BE2C (cell line): ENCODE data around the gene CRYM.
"Not testable (repeated sequence)": the region's sequence is repeated elsewhere in the genome, so short reads cannot be mapped to it uniquely, and the experiment has no call there.

Experiments used
- DNase-seq: peaks from one replicate; pipeline ENCODE4 v3.0.0-alpha.2; 2020
- H3K27me3 ChIP-seq: fragments of 250-450 bp; sonication (Bioruptor Pico); 2 replicates; pipeline ENCODE4 v1.5.1; 2020; ENCODE audit warnings: mild to moderate bottlenecking
- H3K36me3 ChIP-seq: fragments of 250-450 bp; sonication (Bioruptor Pico); 2 replicates; pipeline ENCODE4 v1.5.1; 2020; ENCODE audit warnings: mild to moderate bottlenecking
- H3K4me1 ChIP-seq: fragments of 250-450 bp; sonication (Bioruptor Pico); 2 replicates; pipeline ENCODE4 v1.5.1; 2020
- H3K4me3 ChIP-seq: 2 replicates; pipeline ENCODE4 v1.5.1; 2011; ENCODE audit warnings: low read depth, low read length
- H3K9me3 ChIP-seq: fragments of 250-450 bp; sonication (Bioruptor Pico); 2 replicates; pipeline ENCODE4 v1.5.1; 2020
- CTCF ChIP-seq: IDR thresholded peaks from 2 replicates; pipeline ENCODE4 v1.5.1; 2012; ENCODE audit warnings: mild to moderate bottlenecking, low read depth, low read length

CRYM gene

GRCh38 chr16:21301168-21301894 is 23.2 kb upstream of the CRYM start:
- peaks cover 11% of the 10 kb centered on the region for H3K27me3 ChIP-seq
- no peak for TF ChIP-seq CTCF

GRCh38 chr16:21300309-21301167 is 22.4 kb upstream of the CRYM start:
- Histone ChIP-seq H3K4me1 (no peaks in the 10 kb centered on the region), H3K9me3 (no peaks in the 10 kb centered on the region), H3K36me3 (no peaks in the 10 kb centered on the region), H3K4me3 (peak overlapping the region; percentile 64), H3K27me3 (peaks cover 11% of the 10 kb centered on the region)
- peak; percentile 97 for TF ChIP-seq CTCF
- peak; percentile 95 for DNase-seq

More at GRCh38 chr16:21301168-21301894, 23.2 kb upstream of the CRYM start:
- Histone ChIP-seq H3K9me3 (no peaks in the 10 kb centered on the region), H3K4me1 (no peaks in the 10 kb centered on the region), H3K4me3 (peak overlapping the region; percentile 64), H3K36me3 (no peaks in the 10 kb centered on the region)
- peak; percentile 75 for DNase-seq

- H3K4me3 ChIP-seq, DNase-seq, H3K9me3 ChIP-seq, H3K27me3 ChIP-seq, H3K4me1 ChIP-seq, H3K36me3 ChIP-seq: not testable (repeated sequence)
These were observed 11.7 kb upstream of the CRYM start for GRCh38 chr16:21289789-21290188.

- H3K9me3 ChIP-seq = no peaks in the 10 kb centered on the region; the same call in 1 of the 2 replicates
- peaks cover 33% of the 10 kb centered on the region for H3K27me3 ChIP-seq
- H3K4me3 ChIP-seq = no peak overlapping the region
- H3K36me3 ChIP-seq = no peaks in the 10 kb centered on the region
- H3K4me1 ChIP-seq = no peaks in the 10 kb centered on the region
- DNase-seq = no peak
- TF ChIP-seq CTCF = no peak
These were observed 7.2 kb upstream of the CRYM start for GRCh38 chr16:21285314-21285713.

- H3K4me1 ChIP-seq = no peaks in the 10 kb centered on the region
- no peaks in the 10 kb centered on the region for H3K36me3 ChIP-seq
- no peak overlapping the region for H3K4me3 ChIP-seq
- DNase-seq = no peak
- no peak for TF ChIP-seq CTCF
- no peaks in the 10 kb centered on the region; the same call in 1 of the 2 replicates for H3K9me3 ChIP-seq
- peaks cover 34% of the 10 kb centered on the region for H3K27me3 ChIP-seq
These were observed 6.3 kb upstream of the CRYM start for GRCh38 chr16:21284414-21284813.

- peak; percentile 20 for DNase-seq
- Histone ChIP-seq H3K27me3 (peaks cover 41% of the 10 kb centered on the region), H3K4me1 (no peaks in the 10 kb centered on the region), H3K36me3 (no peaks in the 10 kb centered on the region), H3K4me3 (no peak overlapping the region), H3K9me3 (no peaks in the 10 kb centered on the region; the same call in 1 of the 2 replicates)
- no peak for TF ChIP-seq CTCF
These were observed 5.6 kb upstream of the CRYM start for GRCh38 chr16:21283521-21284289.
